Heart left ventricle (tissue), 13 donors: ENCODE data around the gene TTI1.

ENCODE experiments used
- POLR2A ChIP-seq, 2 donors: fragments of 450-650 bp; IDR thresholded peaks; one replicate each; pipeline ENCODE4 v1.6.1; 2017; ENCODE audit warnings: antibody characterized with exemption in 2 of 2, mild to moderate bottlenecking in 2 of 2, moderate library complexity in 2 of 2
- TF ChIP-seq, protein P1 (sequence below), 12 donors: fragments of 200-600 bp; sonication (generic) in 4 of 12; IDR thresholded peaks; one replicate each; pipeline versions ENCODE4 v1.5.0 to v1.8.0; 2018 to 2022; ENCODE audit warnings: antibody characterized with exemption in 12 of 12, mild to moderate bottlenecking in 5 of 12
- donor health status: ischemic (EF 13 %, LVEDD 7.1; RV severe dilation, severe dysfunction).
- donor health status: DM: no; HTN: yes; CAD: no.
- donor health status: DM: no; HTN: no; CAD: no.
- donor health status: ischemic (EF 25% LVEDD 6.9; RV normal size, moderate dysfunction).
- donor health status: ischemic (EF 25% LVEDD 5.7; RV mildly dilated, moderate dysfunction).
- donor health status: ischemic (EF 35%, LVEDD 5.7; RV mildly dilated, moderate dysfunction).
- donor health status: nonischemic (EF 11% LVEDD 7.7; RV severe dilation, severe dysfunction).
- donor health status: DM: yes; HTN: yes; CAD: no.
- donor health status: PGD.
- donor health status: ischemic (EF 29% LVEDD 5.4; RV normal size, mild dysfunction).
- donor health status: nonischemic (EF 23%, LVEDD 6.1; RV moderate dilation, normal function).

DNA sequence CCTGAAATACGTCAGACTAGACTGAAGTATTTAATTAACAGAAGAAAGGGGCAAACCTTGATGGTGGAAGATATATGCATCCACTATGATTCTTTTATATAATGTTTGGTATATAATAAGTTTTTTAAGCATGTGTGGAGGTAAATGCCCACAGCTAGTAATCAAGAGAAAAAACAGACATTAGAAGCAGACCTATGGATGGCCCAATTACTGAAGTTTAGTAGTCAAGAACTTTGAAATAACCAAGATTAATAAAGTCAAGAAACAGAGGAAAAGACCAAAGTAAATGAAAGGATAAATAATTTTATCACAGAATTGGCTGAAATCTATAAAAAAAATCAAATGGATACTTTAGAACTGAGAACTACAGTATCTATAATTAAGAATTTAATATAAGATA lies 15.3 kb downstream of the TTI1 start:
- TF ChIP-seq, protein P1, sequence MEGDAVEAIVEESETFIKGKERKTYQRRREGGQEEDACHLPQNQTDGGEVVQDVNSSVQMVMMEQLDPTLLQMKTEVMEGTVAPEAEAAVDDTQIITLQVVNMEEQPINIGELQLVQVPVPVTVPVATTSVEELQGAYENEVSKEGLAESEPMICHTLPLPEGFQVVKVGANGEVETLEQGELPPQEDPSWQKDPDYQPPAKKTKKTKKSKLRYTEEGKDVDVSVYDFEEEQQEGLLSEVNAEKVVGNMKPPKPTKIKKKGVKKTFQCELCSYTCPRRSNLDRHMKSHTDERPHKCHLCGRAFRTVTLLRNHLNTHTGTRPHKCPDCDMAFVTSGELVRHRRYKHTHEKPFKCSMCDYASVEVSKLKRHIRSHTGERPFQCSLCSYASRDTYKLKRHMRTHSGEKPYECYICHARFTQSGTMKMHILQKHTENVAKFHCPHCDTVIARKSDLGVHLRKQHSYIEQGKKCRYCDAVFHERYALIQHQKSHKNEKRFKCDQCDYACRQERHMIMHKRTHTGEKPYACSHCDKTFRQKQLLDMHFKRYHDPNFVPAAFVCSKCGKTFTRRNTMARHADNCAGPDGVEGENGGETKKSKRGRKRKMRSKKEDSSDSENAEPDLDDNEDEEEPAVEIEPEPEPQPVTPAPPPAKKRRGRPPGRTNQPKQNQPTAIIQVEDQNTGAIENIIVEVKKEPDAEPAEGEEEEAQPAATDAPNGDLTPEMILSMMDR (IDR thresholded peaks at IDR 0.05) = no peak
- TF ChIP-seq POLR2A (IDR thresholded peaks at IDR 0.05) = no peak
